HG03457 (cell line): Measurements from ENCODE around the gene CCDC80.
"Not testable (repeated sequence)": the region's sequence is repeated elsewhere in the genome, so short reads cannot be mapped to it uniquely, and the experiment has no call there.

Experiments
- ATAC-seq: cut with Tn5 transposase; IDR thresholded peaks from one replicate; pipeline ENCODE4 v1.9.1; 2021; ENCODE audit warnings: moderate number of reproducible peaks; ENCODE audit not compliant: unreplicated experiment

CCDC80 gene

GRCh38 chr3:112593258-112593657 lies 47.7 kb downstream of the CCDC80 start:
- ATAC-seq = no peak

GRCh38 chr3:112587336-112587735 lies 53.6 kb downstream of the CCDC80 start:
- no peak for ATAC-seq

- ATAC-seq = no peak
Observed at GRCh38 chr3:112585782-112586181, 55.2 kb downstream of the CCDC80 start.

GRCh38 chr3:112583105-112583504 lies 57.8 kb downstream of the CCDC80 start:
- no peak for ATAC-seq

GRCh38 chr3:112582244-112582874 lies 58.6 kb downstream of the CCDC80 start:
- ATAC-seq = no peak

GRCh38 chr3:112579697-112580096 lies 61.2 kb downstream of the CCDC80 start:
- no peak for ATAC-seq

GRCh38 chr3:112579232-112579631 lies 61.7 kb downstream of the CCDC80 start:
- ATAC-seq = no peak

- no peak for ATAC-seq
Observed at GRCh38 chr3:112572701-112573100, 68.2 kb downstream of the CCDC80 start.

- no peak for ATAC-seq
Observed at GRCh38 chr3:112569265-112569664, 71.7 kb downstream of the CCDC80 start.

GRCh38 chr3:112568642-112569041 lies 72.3 kb downstream of the CCDC80 start:
- no peak for ATAC-seq

GRCh38 chr3:112564940-112565305 lies 76.0 kb downstream of the CCDC80 start:
- no peak for ATAC-seq

- ATAC-seq = not testable (repeated sequence)
Observed at GRCh38 chr3:112564247-112564939, 76.5 kb downstream of the CCDC80 start.

- ATAC-seq = peak; percentile 72
Observed at GRCh38 chr3:112561734-112562529, 79.0 kb downstream of the CCDC80 start, which contains the start of the genes ATG3 and SLC35A5. Gene ATG3, minus strand, starts transcription at chr3:112561962. Its CDS starts 434 bp downstream, at chr3:112561528. Gene SLC35A5, plus strand, starts transcription at chr3:112562045. Its CDS starts 1,359 bp downstream, at chr3:112563404.

GRCh38 chr3:112561484-112561733 lies 79.5 kb downstream of the CCDC80 start:
- ATAC-seq = peak; percentile 36

GRCh38 chr3:112560721-112561483 lies 80.0 kb downstream of the CCDC80 start:
- peak; percentile 11 for ATAC-seq

GRCh38 chr3:112560307-112560706 lies 80.6 kb downstream of the CCDC80 start:
- ATAC-seq = no peak

- no peak for ATAC-seq
Observed at GRCh38 chr3:112557976-112558375, 83.0 kb downstream of the CCDC80 start.

- no peak for ATAC-seq
Observed at GRCh38 chr3:112555535-112556170, 85.3 kb downstream of the CCDC80 start.

GRCh38 chr3:112550859-112551258 lies 90.1 kb downstream of the CCDC80 start:
- no peak for ATAC-seq
